HUDEP-2 (cell line): ENCODE measurements around the gene PHLDB1.

ENCODE experiments used
- DNase-seq, 76 experiments: peaks; one replicate each; lab custom pipeline; 2025; ENCODE audit not compliant: unreplicated experiment in 76 of 76; lab: John Stamatoyannopoulos, UW

The PHLDB1 gene

DNA sequence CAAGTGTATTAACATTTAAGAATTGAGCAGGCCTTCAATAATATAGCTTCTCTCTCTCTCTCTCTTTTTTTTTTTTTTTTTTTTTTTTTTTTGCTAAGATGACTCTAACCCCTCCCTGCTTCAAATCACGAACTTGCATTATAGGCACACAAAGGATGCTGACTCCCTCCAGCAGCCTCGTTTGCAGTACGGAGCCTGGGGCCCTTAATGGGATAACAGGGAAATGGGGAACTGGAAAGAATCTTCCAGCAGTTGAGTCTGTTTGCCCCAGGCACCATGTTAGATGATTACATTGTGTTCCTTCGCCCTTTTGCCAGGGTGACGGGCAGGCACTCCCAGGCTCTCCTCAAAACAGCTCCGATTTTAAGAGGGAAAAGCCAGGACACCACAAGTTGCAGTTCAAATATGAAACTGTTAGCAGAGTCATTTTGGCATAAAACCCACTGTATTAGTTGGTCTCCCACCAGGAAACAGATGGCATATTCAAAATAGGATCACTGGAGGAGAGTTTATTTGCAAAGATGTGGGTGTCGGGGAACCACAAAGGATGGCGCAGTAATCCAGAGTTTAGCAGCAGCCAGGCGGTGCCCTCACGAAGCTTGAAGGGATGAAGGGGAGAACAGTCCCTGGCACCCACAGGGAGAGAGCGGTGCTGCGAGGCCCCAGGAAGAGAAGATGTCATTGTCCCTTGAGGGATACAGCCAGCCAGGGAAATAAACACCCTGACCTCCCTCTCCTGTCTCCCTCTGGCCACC, 98.6 kb downstream of the PHLDB1 start:
- no peak for DNase-seq

DNA sequence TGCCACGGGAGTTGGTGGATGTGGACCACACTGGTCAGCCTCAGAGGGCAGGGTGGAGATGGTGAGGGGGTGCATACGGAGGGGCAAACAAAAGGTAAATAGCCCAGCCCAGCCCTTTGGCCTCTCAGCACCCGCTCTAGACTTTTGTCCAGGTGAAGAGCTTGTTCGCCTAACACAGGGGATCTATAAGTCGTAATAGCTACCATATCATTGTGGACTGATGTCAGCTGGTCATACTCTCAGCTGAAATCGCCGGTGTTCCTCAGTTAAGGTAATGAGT, 99.1 kb downstream of the PHLDB1 start:
- DNase-seq, result no peak
